AG04449 (cell line): Measurements from ENCODE around the gene UBL5.

Experiments
- CTCF ChIA-PET: fragments of 350-600 bp; formaldehyde crosslinking; extraction: SDS; loops from one replicate; lab custom pipeline; 2021; ENCODE audit warnings: antibody characterized with exemption; lab: Yijun Ruan, JAX
- POLR2A ChIA-PET: fragments of 400-600, 350-600 bp; formaldehyde crosslinking; extraction: SDS; loops from one replicate; lab custom pipeline; 2020; ENCODE audit warnings: antibody characterized with exemption, inconsistent platforms; lab: Yijun Ruan, JAX
- DNase-seq: peaks from one replicate; pipeline ENCODE4 v3.0.0-alpha.2; 2010; ENCODE audit warnings: low read depth, low spot score
- H3K4me3 ChIP-seq: 2 replicates; pipeline ENCODE4 v1.5.1; 2011; ENCODE audit warnings: low read depth, mild to moderate bottlenecking, control low read depth, low read length
- CTCF ChIP-seq: IDR thresholded peaks from one replicate; pipeline ENCODE4 v1.5.1; 2011; ENCODE audit warnings: mild to moderate bottlenecking, moderate library complexity, low read length, control low read depth, inconsistent platforms; ENCODE audit not compliant: insufficient read depth; ENCODE audit errors: missing control alignments

UBL5 gene

DNA sequence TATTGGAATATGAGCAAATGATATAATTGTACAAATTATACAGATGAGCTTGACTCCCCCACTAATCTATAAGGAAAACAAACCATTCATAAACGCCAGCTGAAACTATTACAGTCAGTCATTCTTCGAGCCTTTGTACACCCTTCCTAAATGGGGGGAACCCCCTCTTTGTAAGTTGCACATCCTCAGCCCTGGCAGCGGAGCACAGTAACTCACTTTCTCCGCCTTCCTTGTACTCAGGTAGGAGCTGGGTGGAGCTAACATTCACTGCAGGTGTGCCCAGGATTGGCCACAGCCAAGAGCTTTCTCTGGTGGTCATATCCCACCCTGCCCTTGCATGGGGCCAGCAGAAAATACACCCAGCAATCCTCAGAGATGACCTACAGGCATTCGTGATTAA, 36.0 kb downstream of the UBL5 start:
- ChIA-PET CTCF (interaction anchor here (1.0 kb wide), 1 partner anchor 16 kb away, joined by 4 read pairs; no protein-coding TSS in a partner anchor), POLR2A (no interaction called here)
- H3K4me3 ChIP-seq = no peak overlapping the region
- TF ChIP-seq CTCF = no peak
- DNase-seq = no peak

DNA sequence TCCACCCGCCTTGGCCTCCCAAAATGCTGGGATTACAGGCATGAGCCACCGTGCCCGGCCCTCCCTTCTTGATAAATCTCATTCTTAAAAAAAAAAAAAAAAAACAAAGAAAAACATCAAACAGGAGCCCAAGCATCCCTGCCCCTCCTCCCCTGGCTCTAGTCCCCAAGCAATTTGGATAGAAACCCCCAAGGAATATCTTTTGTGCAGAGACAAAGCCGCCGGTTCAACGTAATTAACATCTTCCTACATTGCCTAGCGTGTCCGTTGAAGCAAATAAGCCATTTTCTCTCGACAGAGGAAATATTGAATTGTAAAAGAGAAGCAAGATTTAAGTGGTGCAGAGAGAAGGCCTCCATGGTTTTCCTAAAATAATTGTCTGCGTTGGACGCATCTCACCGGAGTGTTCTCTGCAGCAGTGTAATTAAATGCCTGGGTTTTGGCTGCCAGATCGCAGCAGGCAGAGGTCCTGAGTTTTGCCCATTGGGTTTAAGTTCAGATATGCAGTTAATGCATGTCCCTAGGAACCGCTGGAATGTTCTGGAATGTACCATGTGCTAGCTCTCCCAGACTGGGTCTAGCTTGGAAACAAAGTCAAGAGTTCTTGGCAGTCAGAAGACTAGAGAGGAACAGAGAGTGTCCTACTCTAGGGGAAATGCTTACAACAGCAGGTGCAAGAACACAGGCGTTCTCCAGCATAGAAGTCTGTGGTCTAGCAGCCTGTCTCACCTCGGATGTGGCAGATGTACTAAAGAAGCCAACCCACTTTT, 38.2 kb downstream of the UBL5 start:
- no peak overlapping the region for H3K4me3 ChIP-seq
- DNase-seq = no peak
- POLR2A ChIA-PET = no interaction called here
- no peak for TF ChIP-seq CTCF
- CTCF ChIA-PET = no interaction called here

GRCh38 chr19:9868983-9869617, 41.4 kb downstream of the UBL5 start:
- ChIA-PET CTCF (interaction anchor here (3.3 kb wide), 1 partner anchor 16 kb away, joined by 9 read pairs; no protein-coding TSS in a partner anchor), POLR2A (no interaction called here)
- DNase-seq = no peak
- TF ChIP-seq CTCF = no peak
- H3K4me3 ChIP-seq = no peak overlapping the region

- DNase-seq = no peak
- ChIA-PET POLR2A (no interaction called here), CTCF (interaction anchor here (0.7 to 1.2 kb wide), 4 partner anchors 10 to 24 kb away, joined by 3 read pairs; no protein-coding TSS in a partner anchor)
- no peak overlapping the region for H3K4me3 ChIP-seq
- no peak for TF ChIP-seq CTCF
These were observed 44.1 kb downstream of the UBL5 start for GRCh38 chr19:9871626-9872338.

DNA sequence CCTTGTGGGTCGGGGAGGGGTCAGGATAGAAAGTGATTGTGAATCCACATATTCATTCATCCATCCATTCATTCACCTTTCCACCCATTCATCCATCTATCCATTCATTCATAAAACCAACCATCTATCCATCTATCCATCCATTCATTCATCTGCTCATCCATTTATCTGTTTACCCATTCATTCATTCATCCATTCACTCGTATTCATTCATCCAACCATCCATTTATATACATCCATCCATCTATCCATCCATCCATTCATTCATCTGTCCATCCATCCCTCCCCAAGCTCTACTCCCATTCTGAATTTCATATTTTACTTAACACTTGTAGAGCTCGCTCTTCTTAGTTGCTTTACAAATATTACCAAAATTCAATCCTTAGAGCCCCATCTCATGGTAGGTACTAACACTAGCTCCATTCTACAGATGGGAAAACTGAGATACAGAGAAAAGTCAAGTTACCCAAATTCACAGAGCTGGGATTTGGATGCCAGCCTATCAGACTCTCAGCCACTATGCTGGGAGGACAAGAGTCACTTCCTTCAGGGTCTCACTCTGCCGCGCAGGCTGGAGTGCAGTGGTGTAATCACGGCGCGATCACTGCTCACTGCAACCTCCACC, 45.0 kb downstream of the UBL5 start:
- ChIA-PET CTCF (interaction anchor here (1.2 to 4.9 kb wide), 2 partner anchors 13 to 25 kb away, joined by 3 to 17 read pairs; no protein-coding TSS in a partner anchor), POLR2A (no interaction called here)
- no peak overlapping the region for H3K4me3 ChIP-seq
- no peak for TF ChIP-seq CTCF
- DNase-seq = no peak
